ENCODE data around the gene OR13H1.
"Not testable (repeated sequence)": the region's sequence is repeated elsewhere in the genome, so short reads cannot be mapped to it uniquely, and the experiment has no call there.

OR13H1 gene

DNA sequence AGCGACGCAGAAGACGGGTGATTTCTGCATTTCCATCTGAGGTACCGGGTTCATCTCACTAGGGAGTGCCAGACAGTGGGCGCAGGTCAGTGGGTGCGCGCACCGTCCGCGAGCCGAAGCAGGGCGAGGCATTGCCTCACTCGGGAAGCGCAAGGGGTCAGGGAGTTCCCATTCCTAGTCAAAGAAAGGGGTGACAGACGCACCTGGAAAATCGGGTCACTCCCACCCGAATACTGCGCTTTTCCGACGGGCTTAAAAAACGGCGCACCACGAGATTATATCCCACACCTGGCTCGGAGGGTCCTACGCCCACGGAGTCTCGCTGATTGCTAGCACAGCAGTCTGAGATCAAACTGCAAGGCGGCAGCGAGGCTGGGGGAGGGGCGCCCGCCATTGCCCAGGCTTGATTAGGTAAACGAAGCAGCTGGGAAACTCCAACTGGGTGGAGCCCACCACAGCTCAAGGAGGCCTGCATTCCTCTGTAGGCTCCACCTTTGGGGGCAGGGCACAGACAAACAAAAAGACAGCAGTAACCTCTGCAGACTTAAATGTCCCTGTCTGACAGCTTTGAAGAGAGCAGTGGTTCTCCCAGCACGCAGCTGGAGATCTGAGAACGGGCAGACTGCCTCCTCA is 35.0 kb downstream of the OR13H1 start:
- not testable (repeated sequence) for H3K4me1 Mint-ChIP-seq (ENCODE audit: low read depth); H3K27me3 Mint-ChIP-seq; H3K27ac Mint-ChIP-seq

GRCh38 chrX:131588995-131589394 is 45.1 kb downstream of the OR13H1 start:
- Mint-ChIP-seq H3K36me3 (ENCODE audit: low read depth) (no peaks in the 10 kb centered on the region), H3K9me3 (no peaks in the 10 kb centered on the region), H3K4me1 (ENCODE audit: low read depth) (no peaks in the 10 kb centered on the region), H3K27me3 (no peaks in the 10 kb centered on the region), H3K27ac (no peak overlapping the region), H3K4me3 (no peak overlapping the region)

More for the DNA sequence above, 35.0 kb downstream of the OR13H1 start:
- not testable (repeated sequence) for H3K9me3 Mint-ChIP-seq; H3K4me3 Mint-ChIP-seq; H3K36me3 Mint-ChIP-seq (ENCODE audit: low read depth)
